ENCODE measurements around the gene PDZD2.

DNA sequence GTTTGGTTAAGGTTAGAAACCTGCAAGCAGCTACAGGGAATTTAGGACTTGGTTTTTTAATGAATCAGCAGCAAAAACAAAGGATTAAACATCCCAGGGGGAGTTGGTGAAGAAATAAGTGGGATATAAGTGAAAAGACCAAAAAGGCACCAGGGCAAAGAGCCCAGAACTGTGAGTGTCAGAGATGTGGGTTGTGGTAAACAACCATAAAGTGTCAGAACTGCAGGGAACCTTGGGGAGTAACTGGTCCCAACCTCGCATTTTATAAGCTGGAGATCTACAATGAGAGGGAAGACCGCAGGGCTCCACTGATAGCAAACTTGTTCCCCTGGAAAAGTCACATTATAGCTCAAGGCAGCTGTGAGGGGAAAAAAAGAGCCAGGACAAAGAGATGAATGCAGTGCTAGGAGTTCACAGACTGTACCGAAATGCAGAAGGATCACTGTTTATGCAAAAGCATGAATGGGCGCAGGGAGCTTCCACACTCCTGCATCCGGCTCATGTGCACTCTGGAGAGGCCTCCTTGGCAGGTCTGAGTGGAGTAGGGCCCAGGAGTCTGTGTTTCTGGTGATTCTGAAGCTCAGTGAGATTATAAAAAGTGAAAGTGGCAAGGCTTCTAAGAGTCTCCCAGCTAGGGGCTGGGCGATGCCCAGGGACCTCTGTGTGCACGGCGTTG, 378.9 kb downstream of the PDZD2 start:
- TF ChIP-seq RAD21 (IDR thresholded peaks at IDR 0.05; ENCODE audit: low read depth) (no peak), EZH2 (IDR thresholded peaks at IDR 0.05) (no peak), SP1 (IDR thresholded peaks at IDR 0.05; ENCODE audit: low read depth) (no peak), ZNF274 (IDR thresholded peaks at IDR 0.05; ENCODE audit: low read depth, low read length) (no peak), EZH2phosphoT487 (IDR thresholded peaks at IDR 0.05; ENCODE audit: borderline replicate concordance) (no peak), POLR2AphosphoS5 (IDR thresholded peaks at IDR 0.05; ENCODE audit: low read depth, low read length) (no peak), POLR2A (IDR thresholded peaks at IDR 0.05; ENCODE audit: borderline replicate concordance, extremely low read depth, insufficient read depth, insufficient read length) (no peak), SIN3A (IDR thresholded peaks at IDR 0.05; ENCODE audit: low read depth) (no peak), ZFX (IDR thresholded peaks at IDR 0.05) (no peak)
- TF ChIP-seq, protein P1, sequence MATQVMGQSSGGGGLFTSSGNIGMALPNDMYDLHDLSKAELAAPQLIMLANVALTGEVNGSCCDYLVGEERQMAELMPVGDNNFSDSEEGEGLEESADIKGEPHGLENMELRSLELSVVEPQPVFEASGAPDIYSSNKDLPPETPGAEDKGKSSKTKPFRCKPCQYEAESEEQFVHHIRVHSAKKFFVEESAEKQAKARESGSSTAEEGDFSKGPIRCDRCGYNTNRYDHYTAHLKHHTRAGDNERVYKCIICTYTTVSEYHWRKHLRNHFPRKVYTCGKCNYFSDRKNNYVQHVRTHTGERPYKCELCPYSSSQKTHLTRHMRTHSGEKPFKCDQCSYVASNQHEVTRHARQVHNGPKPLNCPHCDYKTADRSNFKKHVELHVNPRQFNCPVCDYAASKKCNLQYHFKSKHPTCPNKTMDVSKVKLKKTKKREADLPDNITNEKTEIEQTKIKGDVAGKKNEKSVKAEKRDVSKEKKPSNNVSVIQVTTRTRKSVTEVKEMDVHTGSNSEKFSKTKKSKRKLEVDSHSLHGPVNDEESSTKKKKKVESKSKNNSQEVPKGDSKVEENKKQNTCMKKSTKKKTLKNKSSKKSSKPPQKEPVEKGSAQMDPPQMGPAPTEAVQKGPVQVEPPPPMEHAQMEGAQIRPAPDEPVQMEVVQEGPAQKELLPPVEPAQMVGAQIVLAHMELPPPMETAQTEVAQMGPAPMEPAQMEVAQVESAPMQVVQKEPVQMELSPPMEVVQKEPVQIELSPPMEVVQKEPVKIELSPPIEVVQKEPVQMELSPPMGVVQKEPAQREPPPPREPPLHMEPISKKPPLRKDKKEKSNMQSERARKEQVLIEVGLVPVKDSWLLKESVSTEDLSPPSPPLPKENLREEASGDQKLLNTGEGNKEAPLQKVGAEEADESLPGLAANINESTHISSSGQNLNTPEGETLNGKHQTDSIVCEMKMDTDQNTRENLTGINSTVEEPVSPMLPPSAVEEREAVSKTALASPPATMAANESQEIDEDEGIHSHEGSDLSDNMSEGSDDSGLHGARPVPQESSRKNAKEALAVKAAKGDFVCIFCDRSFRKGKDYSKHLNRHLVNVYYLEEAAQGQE (IDR thresholded peaks at IDR 0.05; ENCODE audit: low read depth): no peak
- TF ChIP-seq, protein P2, sequence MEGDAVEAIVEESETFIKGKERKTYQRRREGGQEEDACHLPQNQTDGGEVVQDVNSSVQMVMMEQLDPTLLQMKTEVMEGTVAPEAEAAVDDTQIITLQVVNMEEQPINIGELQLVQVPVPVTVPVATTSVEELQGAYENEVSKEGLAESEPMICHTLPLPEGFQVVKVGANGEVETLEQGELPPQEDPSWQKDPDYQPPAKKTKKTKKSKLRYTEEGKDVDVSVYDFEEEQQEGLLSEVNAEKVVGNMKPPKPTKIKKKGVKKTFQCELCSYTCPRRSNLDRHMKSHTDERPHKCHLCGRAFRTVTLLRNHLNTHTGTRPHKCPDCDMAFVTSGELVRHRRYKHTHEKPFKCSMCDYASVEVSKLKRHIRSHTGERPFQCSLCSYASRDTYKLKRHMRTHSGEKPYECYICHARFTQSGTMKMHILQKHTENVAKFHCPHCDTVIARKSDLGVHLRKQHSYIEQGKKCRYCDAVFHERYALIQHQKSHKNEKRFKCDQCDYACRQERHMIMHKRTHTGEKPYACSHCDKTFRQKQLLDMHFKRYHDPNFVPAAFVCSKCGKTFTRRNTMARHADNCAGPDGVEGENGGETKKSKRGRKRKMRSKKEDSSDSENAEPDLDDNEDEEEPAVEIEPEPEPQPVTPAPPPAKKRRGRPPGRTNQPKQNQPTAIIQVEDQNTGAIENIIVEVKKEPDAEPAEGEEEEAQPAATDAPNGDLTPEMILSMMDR (IDR thresholded peaks at IDR 0.05 in 2 of 3, conservative IDR thresholded peaks at IDR 0.05 in 1 of 3; ENCODE audit: borderline replicate concordance in 1 of 3, insufficient read depth in 1 of 3, low read depth in 2 of 3, low read length in 2 of 3): no peak
- TF ChIP-seq, protein P3, sequence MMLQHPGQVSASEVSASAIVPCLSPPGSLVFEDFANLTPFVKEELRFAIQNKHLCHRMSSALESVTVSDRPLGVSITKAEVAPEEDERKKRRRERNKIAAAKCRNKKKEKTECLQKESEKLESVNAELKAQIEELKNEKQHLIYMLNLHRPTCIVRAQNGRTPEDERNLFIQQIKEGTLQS (IDR thresholded peaks at IDR 0.05): no peak
- TF ChIP-seq, protein P4, sequence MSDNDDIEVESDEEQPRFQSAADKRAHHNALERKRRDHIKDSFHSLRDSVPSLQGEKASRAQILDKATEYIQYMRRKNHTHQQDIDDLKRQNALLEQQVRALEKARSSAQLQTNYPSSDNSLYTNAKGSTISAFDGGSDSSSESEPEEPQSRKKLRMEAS (IDR thresholded peaks at IDR 0.05): no peak
